H1 (cell line): ENCODE data around the gene LYVE1.

Experiments used
- ATF2 ChIP-seq: IDR thresholded peaks from 2 replicates; pipeline ENCODE4 v1.6.1; 2012; ENCODE audit warnings: low read length, inconsistent platforms
- ATF3 ChIP-seq: IDR thresholded peaks from 2 replicates; pipeline ENCODE4 v1.6.1; 2011; ENCODE audit warnings: low read depth, mild to moderate bottlenecking, low read length; ENCODE audit not compliant: insufficient read depth
- BACH1 ChIP-seq: IDR thresholded peaks from 2 replicates; pipeline ENCODE4 v1.6.1; 2012; ENCODE audit warnings: low read length, improper control_type of control experiment
- BRCA1 ChIP-seq: IDR thresholded peaks from 2 replicates; pipeline ENCODE4 v1.6.1; 2012; ENCODE audit warnings: low read depth, low read length, improper control_type of control experiment
- CHD2 ChIP-seq: IDR thresholded peaks from 2 replicates; pipeline ENCODE4 v1.6.1; 2012; ENCODE audit warnings: low read length, improper control_type of control experiment
- CTCF ChIP-seq, 3 experiments: IDR thresholded peaks; 1 replicate in 2 of 3; 2 replicates in 1 of 3; pipeline versions ENCODE4 v1.5.1 to v1.6.1; 2011; ENCODE audit warnings: low read length in 3 of 3, mild to moderate bottlenecking in 3 of 3, inconsistent platforms in 2 of 3, low read depth in 1 of 3, moderate library complexity in 1 of 3; ENCODE audit not compliant: insufficient read depth in 1 of 3; ENCODE audit errors: control extremely low read depth in 1 of 3
- GABPA ChIP-seq: IDR thresholded peaks from 2 replicates; pipeline ENCODE4 v1.6.1; 2011; ENCODE audit warnings: mild to moderate bottlenecking, low read length, moderate library complexity, borderline replicate concordance; ENCODE audit not compliant: insufficient read depth
- JUND ChIP-seq: IDR thresholded peaks from 2 replicates; pipeline ENCODE4 v1.6.1; 2011; ENCODE audit warnings: mild to moderate bottlenecking, improper control_type of control experiment, low read length
- PHF8 ChIP-seq: fragments of 200-600 bp; sonication (generic); conservative IDR thresholded peaks from 2 replicates; pipeline ENCODE4 v1.7.1; 2012; ENCODE audit warnings: low read depth, mild to moderate bottlenecking, inconsistent platforms, low read length, moderate library complexity
- POLR2AphosphoS5 ChIP-seq: IDR thresholded peaks from 2 replicates; pipeline ENCODE4 v1.6.1; 2011; ENCODE audit warnings: low read depth, low read length
- SP1 ChIP-seq: IDR thresholded peaks from 2 replicates; pipeline ENCODE4 v1.6.1; 2011; ENCODE audit warnings: low read depth, low read length
- SUZ12 ChIP-seq: fragments of 200-600 bp; sonication (generic); IDR thresholded peaks from 2 replicates; pipeline ENCODE4 v1.6.1; 2012; ENCODE audit warnings: mild to moderate bottlenecking, inconsistent platforms, low read length, moderate library complexity, mixed read lengths
- TAF1 ChIP-seq: IDR thresholded peaks from 2 replicates; pipeline ENCODE4 v1.6.1; 2011; ENCODE audit warnings: mild to moderate bottlenecking, low read depth, low read length
- TEAD4 ChIP-seq: IDR thresholded peaks from 2 replicates; pipeline ENCODE4 v1.6.1; 2012; ENCODE audit warnings: low read depth, low read length, inconsistent platforms, mixed read lengths

- TF ChIP-seq BRCA1 = no peak
- no peak for TF ChIP-seq SP1
- no peak for TF ChIP-seq CTCF (IDR thresholded peaks at IDR 0.05; ENCODE audit: control extremely low read depth in 1 of 3, insufficient read depth in 1 of 3, low read depth in 1 of 3, low read length in 3 of 3)
- TF ChIP-seq SUZ12 = no peak
- no peak for TF ChIP-seq JUND
- no peak for TF ChIP-seq POLR2AphosphoS5
- no peak for TF ChIP-seq CHD2
- TF ChIP-seq PHF8 = no peak
- TF ChIP-seq ATF2 = no peak
- TF ChIP-seq GABPA = no peak
- TF ChIP-seq BACH1 = no peak
- TF ChIP-seq TEAD4 = no peak
- no peak for TF ChIP-seq TAF1
- no peak for TF ChIP-seq ATF3
Measured at GRCh38 chr11:10558288-10558687, 10.2 kb downstream of the LYVE1 start.
